Smooth muscle cell of the pulmonary artery (primary cell): ENCODE results near the gene TMPO. TPM values are rescaled to one million over a fixed set of nuclear protein-coding genes. Genes with fewer than 3 reads are reported as not detected.

Experiments
- total RNA-seq: library from RNA; depleted of rRNA; stranded (reverse); fragments of >200 nt; gene quantifications from 2 replicates; pipeline ENCODE4 v1.2.3, GENCODE V29; 2014

TMPO gene
- total RNA-seq: 25.3 and 40.7 TPM in 2 replicates

GRCh38 chr12:98515287-98516110, at the start of gene TMPO:
Gene TMPO (plus strand): TSS chr12:98515590. CDS start chr12:98515868, 278 bp downstream.

GRCh38 chr12:98593351-98594049, 78.1 kb downstream of the TMPO start, which contains the start of gene SLC25A3:
Gene SLC25A3 (plus strand): TSS chr12:98593686. CDS start chr12:98593979, 293 bp downstream.

Other genes starting within 250 kb of the TMPO start
- 490 and 551 TPM in 2 replicates for gene SLC25A3, start 78.1 kb downstream of the TMPO start, total RNA-seq
- gene IKBIP, start 129.2 kb downstream of the TMPO start, total RNA-seq: 69.8 and 69.9 TPM in 2 replicates
- 19.7 and 25.3 TPM in 2 replicates for gene APAF1, start 129.7 kb downstream of the TMPO start, total RNA-seq